ENCODE results near the gene UNKL.

The UNKL gene

GRCh38 chr16:1319041-1319440, 95.5 kb downstream of the UNKL start:
- DNase-seq, result no peak

GRCh38 chr16:1318268-1318545, 96.3 kb downstream of the UNKL start:
- no peak for DNase-seq

GRCh38 chr16:1317479-1318267, 96.8 kb downstream of the UNKL start:
- DNase-seq, result no peak

- DNase-seq, result no peak
These were observed 98.5 kb downstream of the UNKL start for GRCh38 chr16:1316033-1316405.

- no peak for DNase-seq
These were observed 99.1 kb downstream of the UNKL start for GRCh38 chr16:1315081-1316032.

- DNase-seq, result no peak
These were observed 100.0 kb downstream of the UNKL start for GRCh38 chr16:1314399-1315068.

GRCh38 chr16:1313721-1314369, 100.7 kb downstream of the UNKL start:
- no peak for DNase-seq

Measured in hematopoietic multipotent progenitor cell treated with erythropoietin and hydrocortisone succinate and interleukin-3 and kit ligand, for 4 days (in vitro differentiated cells).